ENCODE data around the gene CRPPA.
A peak's percentile ranks its signal among the peaks of the same experiment; 100 is the strongest.
"Not testable (repeated sequence)": the region's sequence is repeated elsewhere in the genome, so short reads cannot be mapped to it uniquely, and the experiment has no call there.

Gene CRPPA

GRCh38 chr7:16421333-16422102 is at the start of gene CRPPA:
TSS of gene CRPPA (minus strand) at chr7:16421538. CDS start at chr7:16421322, 216 bp downstream.
- peak; percentile 63 for DNase-seq (ENCODE audit: low spot score)

GRCh38 chr7:16465469-16466361 is 44.4 kb upstream of the CRPPA start, which contains the start of gene SOSTDC1:
TSS of gene SOSTDC1 (minus strand) at chr7:16465738. CDS start at chr7:16465668, 70 bp downstream.
- DNase-seq (ENCODE audit: low spot score) = no peak

DNA sequence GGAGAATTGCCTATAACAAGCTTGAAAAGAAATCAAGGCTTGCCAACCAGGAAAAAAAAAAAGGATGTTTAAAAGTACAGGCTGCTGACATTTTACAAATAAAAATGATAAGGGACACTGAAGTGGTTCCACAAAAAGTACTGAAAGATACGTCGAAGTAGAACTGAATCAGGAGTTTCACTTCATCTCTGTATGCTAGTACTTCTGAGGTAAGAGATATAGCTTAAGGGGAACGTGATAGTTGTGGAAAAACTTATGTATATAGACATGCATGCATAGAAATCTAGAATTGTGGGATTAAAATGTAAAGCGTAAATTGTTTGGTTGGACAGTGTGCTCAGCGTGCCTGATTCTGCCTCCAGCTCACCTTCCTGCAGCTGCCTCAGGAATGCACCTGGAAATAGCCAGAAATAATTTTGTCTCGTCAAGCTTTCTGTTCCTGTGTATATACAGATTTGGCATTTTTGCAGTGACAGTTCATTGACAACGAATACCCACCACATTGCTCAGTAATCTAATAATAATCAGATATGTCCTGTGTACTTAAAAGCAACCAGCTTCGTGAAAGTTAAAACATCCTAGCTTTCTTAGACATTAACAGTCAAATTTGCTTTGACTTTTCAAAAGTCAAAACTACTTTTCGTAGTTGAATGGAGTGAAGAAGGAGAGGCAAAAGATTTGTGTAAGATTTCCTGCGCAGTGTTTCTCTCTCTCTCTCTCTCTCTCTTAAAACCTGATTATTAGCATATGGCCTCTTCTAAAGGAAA is 42.8 kb upstream of the CRPPA start:
- no peak for DNase-seq (ENCODE audit: low spot score)

DNA sequence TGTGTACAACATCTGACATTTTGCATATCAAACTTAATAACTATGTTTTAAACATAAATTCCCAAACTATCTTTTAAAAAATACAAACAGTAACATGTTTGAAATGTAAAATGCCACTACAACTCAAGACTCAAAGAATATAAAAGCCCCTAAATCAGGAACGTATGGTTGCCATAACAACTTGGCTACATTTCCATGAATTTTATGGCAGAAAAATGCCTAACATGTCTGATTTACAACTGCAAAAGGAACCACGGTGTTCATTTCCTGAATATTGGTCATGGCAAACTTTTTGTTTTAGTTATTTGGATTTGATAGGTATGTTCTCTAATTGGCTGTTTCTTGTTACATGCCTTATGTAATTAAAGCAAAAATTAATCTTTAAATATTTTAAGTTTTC is 42.2 kb upstream of the CRPPA start:
- no peak for DNase-seq (ENCODE audit: low spot score)

DNA sequence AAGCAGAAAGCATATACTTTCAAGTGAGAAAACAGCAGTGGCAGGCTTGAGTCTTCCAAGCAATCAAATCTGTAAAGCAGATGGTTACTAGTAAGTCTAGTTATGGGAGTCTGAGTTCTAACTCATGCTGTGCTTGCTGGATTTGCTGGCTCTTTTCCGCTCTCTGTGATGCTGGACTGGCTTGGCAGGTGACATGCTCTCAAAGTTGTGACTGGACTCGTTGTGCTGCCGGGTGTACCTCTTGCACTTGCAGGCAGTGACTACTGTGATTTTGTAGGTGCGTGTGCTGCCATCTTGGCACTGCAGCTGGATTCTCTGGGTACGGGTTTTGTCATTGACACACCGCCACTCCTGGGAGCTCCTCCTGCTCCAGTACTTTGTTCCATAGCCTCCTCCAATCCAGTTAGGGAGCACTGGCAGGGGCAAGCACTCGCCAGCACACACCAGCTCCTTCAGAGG is 41.1 kb upstream of the CRPPA start:
- DNase-seq (ENCODE audit: low spot score) = no peak

GRCh38 chr7:16460789-16461493 is 39.6 kb upstream of the CRPPA start:
- DNase-seq (ENCODE audit: low spot score) = no peak

- not testable (repeated sequence) for DNase-seq (ENCODE audit: low spot score)
Measured at GRCh38 chr7:16456303-16456702, 35.0 kb upstream of the CRPPA start.

DNA sequence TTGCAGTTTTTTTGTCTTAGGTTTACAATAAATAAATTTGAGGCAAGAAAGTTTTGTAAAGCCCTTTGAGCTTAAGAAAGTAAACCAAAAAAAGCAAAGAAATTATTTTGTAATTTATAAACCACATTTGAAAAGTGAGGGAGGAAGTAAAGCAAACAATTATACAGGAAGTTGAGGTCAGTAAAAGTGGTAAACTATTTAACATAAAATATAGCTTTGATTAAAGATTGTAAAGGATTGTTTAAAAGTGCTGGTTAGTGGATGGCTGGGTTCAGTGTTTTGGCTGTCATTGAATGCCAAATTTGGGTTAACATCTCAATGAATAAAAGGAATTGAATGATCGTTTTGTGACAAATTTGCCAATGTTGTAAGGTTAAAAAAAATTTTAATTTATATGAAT is 34.3 kb upstream of the CRPPA start:
- no peak for DNase-seq (ENCODE audit: low spot score)

DNA sequence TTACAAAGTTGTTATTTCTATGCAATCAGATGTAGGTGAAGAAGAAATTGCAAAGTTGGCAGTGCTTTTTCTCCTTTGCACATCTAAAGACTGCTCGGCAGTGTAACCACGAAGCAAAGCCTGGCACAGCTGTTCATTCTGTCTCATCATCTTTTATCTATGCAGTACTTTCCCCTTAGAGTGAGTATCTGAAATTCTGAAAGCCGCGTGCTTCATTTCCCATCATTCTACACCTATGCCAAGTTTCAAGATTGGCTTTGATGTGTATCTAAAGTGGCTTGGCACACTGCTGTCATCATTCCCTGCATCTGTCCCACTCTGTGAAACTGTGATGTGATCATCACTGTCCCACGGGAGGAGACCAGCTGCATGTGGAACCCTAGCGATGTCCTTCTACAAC is 29.0 kb upstream of the CRPPA start:
- no peak for DNase-seq (ENCODE audit: low spot score)

- no peak for DNase-seq (ENCODE audit: low spot score)
Measured at GRCh38 chr7:16447876-16448275, 26.5 kb upstream of the CRPPA start.

- DNase-seq (ENCODE audit: low spot score) = no peak
Measured at GRCh38 chr7:16446508-16446907, 25.2 kb upstream of the CRPPA start.

DNA sequence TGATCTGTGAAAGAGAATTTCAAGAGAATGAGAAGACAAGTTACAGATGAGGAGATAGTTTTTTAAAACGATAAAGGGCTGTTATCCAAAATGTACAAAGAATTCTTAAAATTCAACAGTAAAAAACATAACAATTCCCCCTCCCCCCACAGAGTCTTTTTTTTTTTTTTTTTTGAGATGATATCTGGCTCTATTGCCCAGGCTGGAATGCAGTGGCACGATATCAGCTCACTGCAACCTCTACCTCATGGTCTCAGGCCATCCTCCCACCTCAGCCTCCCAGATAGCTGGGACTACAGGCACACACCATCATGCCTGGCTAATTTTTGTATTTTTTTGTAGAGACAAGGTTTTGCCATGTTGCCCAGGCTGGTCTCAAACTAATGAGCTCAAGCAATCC is 22.5 kb upstream of the CRPPA start:
- not testable (repeated sequence) for DNase-seq (ENCODE audit: low spot score)

GRCh38 chr7:16438988-16439387 is 17.6 kb upstream of the CRPPA start:
- no peak for DNase-seq (ENCODE audit: low spot score)

- no peak for DNase-seq (ENCODE audit: low spot score)
Measured at GRCh38 chr7:16436306-16436705, 15.0 kb upstream of the CRPPA start.

GRCh38 chr7:16433568-16434122 is 12.3 kb upstream of the CRPPA start:
- DNase-seq (ENCODE audit: low spot score) = no peak

DNA sequence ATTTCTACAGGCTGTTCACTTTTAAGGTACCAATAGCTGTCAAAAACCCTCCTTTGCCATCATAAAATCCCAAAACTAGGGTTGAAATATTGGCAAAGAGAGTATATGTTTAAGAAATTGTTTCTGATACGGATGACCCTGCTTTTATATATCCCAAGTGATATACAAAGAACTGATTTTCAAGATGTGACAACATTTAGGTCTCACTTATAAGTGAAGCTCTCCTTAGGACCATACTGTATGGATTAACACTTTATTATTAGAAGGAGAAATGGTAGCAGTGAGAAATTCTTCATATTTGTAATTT is 11.0 kb upstream of the CRPPA start:
- no peak for DNase-seq (ENCODE audit: low spot score)

GRCh38 chr7:16431646-16432424 is 10.5 kb upstream of the CRPPA start:
- DNase-seq (ENCODE audit: low spot score) = peak; percentile 16

DNA sequence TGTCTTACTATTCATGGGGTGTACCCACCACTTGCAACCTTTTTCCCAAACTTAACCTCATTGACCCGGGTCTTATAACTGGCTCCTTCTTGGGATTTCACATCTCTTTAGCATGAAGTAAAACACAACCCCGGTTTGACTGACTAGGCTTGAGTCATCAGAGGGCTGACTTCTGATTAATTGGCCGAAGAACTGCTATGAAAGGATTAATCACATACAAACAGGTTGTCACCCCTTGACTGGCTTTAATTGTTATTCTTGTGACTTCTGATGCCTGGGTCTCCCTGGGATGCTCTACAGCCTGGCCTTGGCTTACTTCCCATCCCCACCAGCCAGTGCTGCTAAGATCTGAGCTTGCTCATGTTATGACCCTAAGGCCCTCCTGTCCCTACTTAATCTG is 8.8 kb upstream of the CRPPA start:
- DNase-seq (ENCODE audit: low spot score) = no peak

GRCh38 chr7:16428672-16429071 is 7.3 kb upstream of the CRPPA start:
- peak; percentile 36 for DNase-seq (ENCODE audit: low spot score)

- DNase-seq (ENCODE audit: low spot score) = no peak
Measured at GRCh38 chr7:16428182-16428581, 6.8 kb upstream of the CRPPA start.

GRCh38 chr7:16423761-16424160 is 2.4 kb upstream of the CRPPA start:
- no peak for DNase-seq (ENCODE audit: low spot score)
